ENCODE data around the gene RAX. TPM values are rescaled to one million over a fixed set of nuclear protein-coding genes. Genes with fewer than 3 reads are reported as not detected.

Gene RAX
- total and polyA plus RNA-seq, 10 of the 15 experiments (the other 5 are each of a cell fraction or from before 2014, with no cell fraction given) = not detected

DNA sequence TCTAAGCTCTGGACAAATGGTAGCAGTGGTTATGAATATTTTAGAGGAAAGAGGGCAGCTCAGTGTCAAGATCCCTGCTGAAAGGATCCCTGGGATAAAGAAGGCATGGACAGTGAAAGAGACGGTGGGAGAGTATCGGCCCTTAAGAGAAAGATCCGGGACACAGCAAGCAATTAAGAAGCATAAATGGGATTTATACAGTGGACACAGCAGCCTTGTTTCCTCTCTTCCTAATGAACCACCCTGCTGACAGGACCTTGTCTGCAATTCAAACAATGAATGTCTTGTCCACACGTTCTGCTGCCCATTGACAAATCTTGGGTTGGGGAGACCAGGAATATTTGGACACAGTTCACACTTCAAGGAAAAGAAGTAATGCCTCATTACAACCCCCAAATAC is 28.7 kb upstream of the RAX start:
- BruUV-seq (replicated peaks) = no TSS peak
- FAIRE-seq (no peak), DNase-seq (ENCODE audit: low read depth, low spot score) (no peak), ATAC-seq (no peak)
- no peaks in the 10 kb centered on the region for H3K36me3 ChIP-seq (ENCODE audit: control insufficient read depth in 2 of 2, insufficient read depth in 2 of 2, low read length in 1 of 2)
- H3K4me1 ChIP-seq (ENCODE audit: control insufficient read depth, insufficient read depth, low read length) = no peaks in the 10 kb centered on the region
- peaks cover 3 to 7% of the 10 kb centered on the region in 2 experiments; a peak in 3 of 4 replicates for H3K27me3 ChIP-seq (replicated peaks in 1 of 2; ENCODE audit: control insufficient read depth in 2 of 2, insufficient read depth in 2 of 2, low read length in 1 of 2)
- H3K27ac ChIP-seq (ENCODE audit: control insufficient read depth, insufficient read depth) = no peak overlapping the region
- no peak overlapping the region for H3K4me3 ChIP-seq
- POLR2A ChIA-PET = no interaction called here
- no peaks in the 10 kb centered on the region; the same call in 2 of the 3 replicates for H3K9me3 ChIP-seq (replicated peaks; ENCODE audit: control insufficient read depth, insufficient read depth, low read length)
- CTCF ChIA-PET = interaction anchor here (4.4 kb wide), 1 partner anchor 101 kb away, joined by 33 read pairs; no protein-coding TSS in a partner anchor
- H2AFZ ChIP-seq (ENCODE audit: control insufficient read depth, low read depth, low read length) = no peak overlapping the region
- no peak overlapping the region for H3K4me2 ChIP-seq (ENCODE audit: control insufficient read depth, insufficient read depth)
- in situ Hi-C loops (cut with MboI) (no loop called here), intact Hi-C loops (cut with micrococcal nuclease; ENCODE audit: unreplicated experiment) (no loop called here)
- no peaks in the 10 kb centered on the region for H4K20me1 ChIP-seq (ENCODE audit: control insufficient read depth, insufficient read depth)
- H3K79me2 ChIP-seq (ENCODE audit: control insufficient read depth, insufficient read depth, low read length) = no peaks in the 10 kb centered on the region
- SMC1A ChIA-PET (ENCODE audit: uncharacterized antibody, unreplicated experiment) = interaction anchor here (1.0 to 3.3 kb wide), 3 partner anchors 9 to 101 kb away, joined by 3 to 21 read pairs (median 4); no protein-coding TSS in a partner anchor
- RAD21 ChIA-PET (ENCODE audit: unreplicated experiment) = no interaction called here
- TF ChIP-seq ZNF384 (IDR thresholded peaks at IDR 0.05; ENCODE audit: borderline replicate concordance, low read depth, low read length) = no peak
- no peak for TF ChIP-seq JUND (IDR thresholded peaks at IDR 0.05; ENCODE audit: low read depth, low read length)
- no peak for TF ChIP-seq KDM1A (IDR thresholded peaks at IDR 0.05; ENCODE audit: borderline replicate concordance)
- no peak for TF ChIP-seq MTA3 (IDR thresholded peaks at IDR 0.05; ENCODE audit: borderline replicate concordance, low read length)
- TF ChIP-seq, protein P1, sequence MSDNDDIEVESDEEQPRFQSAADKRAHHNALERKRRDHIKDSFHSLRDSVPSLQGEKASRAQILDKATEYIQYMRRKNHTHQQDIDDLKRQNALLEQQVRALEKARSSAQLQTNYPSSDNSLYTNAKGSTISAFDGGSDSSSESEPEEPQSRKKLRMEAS (IDR thresholded peaks at IDR 0.05; ENCODE audit: low read depth, low read length) = no peak
- TF ChIP-seq CHD1 (IDR thresholded peaks at IDR 0.05; ENCODE audit: low read depth, low read length) = no peak
- H3K9ac ChIP-seq (ENCODE audit: control insufficient read depth, insufficient read depth, low read length) = no peak overlapping the region
- 42% methylated on average over 4 of the region's 4 CpGs for WGBS (ENCODE audit: insufficient coverage, insufficient replicate concordance, low lambda C conversion rate, missing lambda C conversion rate)

DNA sequence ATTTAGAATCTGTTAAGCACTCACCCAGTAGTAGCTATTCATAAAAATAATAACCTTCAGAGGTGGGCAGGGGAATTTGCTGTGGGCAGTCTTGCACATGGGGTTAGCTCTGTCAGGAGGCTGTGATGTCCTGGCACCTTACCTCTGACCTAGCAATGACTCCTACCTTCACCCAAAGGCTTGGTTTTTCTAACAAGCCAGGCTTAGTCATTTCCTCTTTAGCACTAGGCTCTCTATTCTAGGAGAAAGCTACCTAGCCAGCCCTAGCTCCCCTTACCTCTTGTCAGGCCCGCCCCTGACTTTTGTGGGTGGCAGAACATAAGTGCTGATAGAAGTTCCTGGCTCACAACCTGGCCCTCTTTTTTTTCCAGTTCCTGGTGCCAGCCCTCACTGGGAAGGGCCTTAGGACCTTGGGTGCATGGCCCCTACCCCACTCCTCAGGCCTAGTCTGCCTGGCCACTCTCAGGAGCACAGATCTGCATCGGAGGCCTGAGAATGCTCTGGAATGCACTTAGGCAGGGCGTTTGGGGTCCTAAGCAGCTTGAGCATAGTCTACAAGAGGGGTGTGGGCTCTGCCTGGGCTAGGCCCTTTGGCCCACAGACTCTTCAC is 27.5 kb upstream of the RAX start:
- no peak overlapping the region for H3K27ac ChIP-seq (ENCODE audit: control insufficient read depth, insufficient read depth)
- ChIA-PET SMC1A (ENCODE audit: uncharacterized antibody, unreplicated experiment) (interaction anchor here (0.6 to 0.9 kb wide), 3 partner anchors 79 to 686 kb away, joined by 3 read pairs; no protein-coding TSS in a partner anchor), RAD21 (ENCODE audit: unreplicated experiment) (interaction anchor here (1.3 kb wide), 1 partner anchor 102 kb away, joined by 8 read pairs; no protein-coding TSS in a partner anchor), POLR2A (no interaction called here), CTCF (interaction anchor here (0.7 to 1.5 kb wide), 5 partner anchors 9 to 103 kb away, joined by 3 to 6 read pairs (median 3); no protein-coding TSS in a partner anchor)
- no peak overlapping the region for H3K4me3 ChIP-seq
- DNase-seq (ENCODE audit: low read depth, low spot score) (no peak), ATAC-seq (no peak), FAIRE-seq (no peak)
- no peaks in the 10 kb centered on the region for H4K20me1 ChIP-seq (ENCODE audit: control insufficient read depth, insufficient read depth)
- H3K9me3 ChIP-seq (replicated peaks; ENCODE audit: control insufficient read depth, insufficient read depth, low read length) = no peaks in the 10 kb centered on the region; the same call in 2 of the 3 replicates
- H3K79me2 ChIP-seq (ENCODE audit: control insufficient read depth, insufficient read depth, low read length) = no peaks in the 10 kb centered on the region
- H3K36me3 ChIP-seq (ENCODE audit: control insufficient read depth in 2 of 2, insufficient read depth in 2 of 2, low read length in 1 of 2) = no peaks in the 10 kb centered on the region
- no peak overlapping the region for H3K9ac ChIP-seq (ENCODE audit: control insufficient read depth, insufficient read depth, low read length)
- BruUV-seq (replicated peaks) = no TSS peak
- intact Hi-C loops (cut with micrococcal nuclease; ENCODE audit: unreplicated experiment) (no loop called here), in situ Hi-C loops (cut with MboI) (no loop called here)
- H2AFZ ChIP-seq (ENCODE audit: control insufficient read depth, low read depth, low read length) = no peak overlapping the region
- no peak overlapping the region for H3K4me2 ChIP-seq (ENCODE audit: control insufficient read depth, insufficient read depth)
- WGBS (ENCODE audit: insufficient coverage, insufficient replicate concordance, low lambda C conversion rate, missing lambda C conversion rate) = 44% methylated on average over 3 of the region's 3 CpGs
- H3K27me3 ChIP-seq (replicated peaks in 1 of 2; ENCODE audit: control insufficient read depth in 2 of 2, insufficient read depth in 2 of 2, low read length in 1 of 2) = peaks cover 3 to 7% of the 10 kb centered on the region in 2 experiments; a peak in 3 of 4 replicates
- no peaks in the 10 kb centered on the region for H3K4me1 ChIP-seq (ENCODE audit: control insufficient read depth, insufficient read depth, low read length)
- TF ChIP-seq RBBP5 (conservative IDR thresholded peaks at IDR 0.05) = no peak
- TF ChIP-seq, protein P1 (IDR thresholded peaks at IDR 0.05; ENCODE audit: low read depth, low read length) = no peak
- no peak for TF ChIP-seq HDAC6 (IDR thresholded peaks at IDR 0.05; ENCODE audit: unreplicated experiment)
- TF ChIP-seq ZZZ3 (IDR thresholded peaks at IDR 0.05; ENCODE audit: control insufficient read depth, insufficient read length, low read depth) = no peak
- TF ChIP-seq SMAD5 (IDR thresholded peaks at IDR 0.05; ENCODE audit: low read depth) = no peak
- no peak for TF ChIP-seq CHD2 (IDR thresholded peaks at IDR 0.05; ENCODE audit: borderline replicate concordance, low read depth, low read length)
- TF ChIP-seq SP1 (IDR thresholded peaks at IDR 0.05; ENCODE audit: low read depth, low read length) = no peak
- TF ChIP-seq YY1 (IDR thresholded peaks at IDR 0.05; ENCODE audit: low read depth, low read length) = no peak
- TF ChIP-seq EZH2 (IDR thresholded peaks at IDR 0.05; ENCODE audit: borderline replicate concordance, control insufficient read depth, low read depth, low read length) = no peak
- no peak for TF ChIP-seq PAX8 (IDR thresholded peaks at IDR 0.05)
- no peak for TF ChIP-seq MTA3 (IDR thresholded peaks at IDR 0.05; ENCODE audit: borderline replicate concordance, low read length)
- TF ChIP-seq JUNB (IDR thresholded peaks at IDR 0.05) = no peak
- no peak for TF ChIP-seq MXI1 (IDR thresholded peaks at IDR 0.05; ENCODE audit: low read depth, low read length)
